ENCODE measurements around the gene TRIM54.
"Not testable (repeated sequence)": the region's sequence is repeated elsewhere in the genome, so short reads cannot be mapped to it uniquely, and the experiment has no call there.

Gene TRIM54

GRCh38 chr2:27271631-27272340 lies 10.4 kb upstream of the TRIM54 start:
- TF ChIP-seq CTCF (IDR thresholded peaks at IDR 0.05; ENCODE audit: low read depth, low read length, missing control alignments): no peak
- no peak for DNase-seq (ENCODE audit: extremely low read depth, low read depth)
- no peak overlapping the region for H3K4me3 ChIP-seq (replicated peaks; ENCODE audit: low read depth, low read length)

- DNase-seq (ENCODE audit: extremely low read depth, low read depth); H3K4me3 ChIP-seq (replicated peaks; ENCODE audit: low read depth, low read length): not testable (repeated sequence)
Observed at GRCh38 chr2:27272537-27273522, 9.4 kb upstream of the TRIM54 start.

GRCh38 chr2:27275211-27276150 lies 6.7 kb upstream of the TRIM54 start, which contains the start of gene DNAJC5G:
DNAJC5G (plus strand) TSS chr2:27275433; CDS start chr2:27276729, 1,296 bp downstream.
- DNase-seq (ENCODE audit: extremely low read depth, low read depth): no peak
- H3K4me3 ChIP-seq (replicated peaks; ENCODE audit: low read depth, low read length): no peak within 1 kb of the TSS
- no peak for TF ChIP-seq CTCF (IDR thresholded peaks at IDR 0.05; ENCODE audit: low read depth, low read length, missing control alignments)

- no peak overlapping the region for H3K4me3 ChIP-seq (replicated peaks; ENCODE audit: low read depth, low read length)
- TF ChIP-seq CTCF (IDR thresholded peaks at IDR 0.05; ENCODE audit: low read depth, low read length, missing control alignments): no peak
- no peak for DNase-seq (ENCODE audit: extremely low read depth, low read depth)
Observed at GRCh38 chr2:27278010-27278409, 4.2 kb upstream of the TRIM54 start.

- no peak for TF ChIP-seq CTCF (IDR thresholded peaks at IDR 0.05; ENCODE audit: low read depth, low read length, missing control alignments)
- no peak overlapping the region for H3K4me3 ChIP-seq (replicated peaks; ENCODE audit: low read depth, low read length)
- no peak for DNase-seq (ENCODE audit: extremely low read depth, low read depth)
Observed at GRCh38 chr2:27280826-27281225, 1.4 kb upstream of the TRIM54 start.

GRCh38 chr2:27281442-27281841 lies 787 bp upstream of the TRIM54 start:
- TF ChIP-seq CTCF (IDR thresholded peaks at IDR 0.05; ENCODE audit: low read depth, low read length, missing control alignments): no peak
- no peak overlapping the region for H3K4me3 ChIP-seq (replicated peaks; ENCODE audit: low read depth, low read length)
- no peak for DNase-seq (ENCODE audit: extremely low read depth, low read depth)
